ENCODE results near the gene EML4.

- no peak for TF ChIP-seq POLR2A (IDR thresholded peaks at IDR 0.05; ENCODE audit: low read length)
- TF ChIP-seq GATA1 (IDR thresholded peaks at IDR 0.05; ENCODE audit: low read depth, low read length): no peak
Measured at GRCh38 chr2:42331569-42332284, 162.6 kb downstream of the EML4 start.
